ENCODE data around the gene HES7.

DNA sequence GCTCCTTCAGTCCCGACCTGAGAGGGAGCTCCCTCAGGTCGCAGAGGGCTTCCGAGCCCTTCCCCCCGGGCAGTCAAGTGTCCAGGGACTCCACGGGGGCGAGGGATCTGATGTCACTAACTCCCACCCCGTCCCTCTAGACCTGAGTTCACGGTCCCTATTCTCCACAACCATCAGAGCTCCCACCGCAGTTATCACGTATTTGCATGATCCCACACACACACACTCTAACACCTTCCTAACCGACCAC, 32.0 kb upstream of the HES7 start:
- TF ChIP-seq, protein P1, sequence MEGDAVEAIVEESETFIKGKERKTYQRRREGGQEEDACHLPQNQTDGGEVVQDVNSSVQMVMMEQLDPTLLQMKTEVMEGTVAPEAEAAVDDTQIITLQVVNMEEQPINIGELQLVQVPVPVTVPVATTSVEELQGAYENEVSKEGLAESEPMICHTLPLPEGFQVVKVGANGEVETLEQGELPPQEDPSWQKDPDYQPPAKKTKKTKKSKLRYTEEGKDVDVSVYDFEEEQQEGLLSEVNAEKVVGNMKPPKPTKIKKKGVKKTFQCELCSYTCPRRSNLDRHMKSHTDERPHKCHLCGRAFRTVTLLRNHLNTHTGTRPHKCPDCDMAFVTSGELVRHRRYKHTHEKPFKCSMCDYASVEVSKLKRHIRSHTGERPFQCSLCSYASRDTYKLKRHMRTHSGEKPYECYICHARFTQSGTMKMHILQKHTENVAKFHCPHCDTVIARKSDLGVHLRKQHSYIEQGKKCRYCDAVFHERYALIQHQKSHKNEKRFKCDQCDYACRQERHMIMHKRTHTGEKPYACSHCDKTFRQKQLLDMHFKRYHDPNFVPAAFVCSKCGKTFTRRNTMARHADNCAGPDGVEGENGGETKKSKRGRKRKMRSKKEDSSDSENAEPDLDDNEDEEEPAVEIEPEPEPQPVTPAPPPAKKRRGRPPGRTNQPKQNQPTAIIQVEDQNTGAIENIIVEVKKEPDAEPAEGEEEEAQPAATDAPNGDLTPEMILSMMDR (IDR thresholded peaks at IDR 0.05): no peak
- TF ChIP-seq POLR2A (IDR thresholded peaks at IDR 0.05): no peak

All from lower leg skin (tissue), 3 donors.